Superior temporal gyrus (tissue), 1 donor: Measurements from ENCODE around the gene TYK2.
"Not testable (repeated sequence)": the region's sequence is repeated elsewhere in the genome, so short reads cannot be mapped to it uniquely, and the experiment has no call there.

Experiments
- DNase-seq: peaks from one replicate; pipeline ENCODE4 v3.0.0-alpha.2; 2016; ENCODE audit errors: extremely low spot score

The TYK2 gene

DNA sequence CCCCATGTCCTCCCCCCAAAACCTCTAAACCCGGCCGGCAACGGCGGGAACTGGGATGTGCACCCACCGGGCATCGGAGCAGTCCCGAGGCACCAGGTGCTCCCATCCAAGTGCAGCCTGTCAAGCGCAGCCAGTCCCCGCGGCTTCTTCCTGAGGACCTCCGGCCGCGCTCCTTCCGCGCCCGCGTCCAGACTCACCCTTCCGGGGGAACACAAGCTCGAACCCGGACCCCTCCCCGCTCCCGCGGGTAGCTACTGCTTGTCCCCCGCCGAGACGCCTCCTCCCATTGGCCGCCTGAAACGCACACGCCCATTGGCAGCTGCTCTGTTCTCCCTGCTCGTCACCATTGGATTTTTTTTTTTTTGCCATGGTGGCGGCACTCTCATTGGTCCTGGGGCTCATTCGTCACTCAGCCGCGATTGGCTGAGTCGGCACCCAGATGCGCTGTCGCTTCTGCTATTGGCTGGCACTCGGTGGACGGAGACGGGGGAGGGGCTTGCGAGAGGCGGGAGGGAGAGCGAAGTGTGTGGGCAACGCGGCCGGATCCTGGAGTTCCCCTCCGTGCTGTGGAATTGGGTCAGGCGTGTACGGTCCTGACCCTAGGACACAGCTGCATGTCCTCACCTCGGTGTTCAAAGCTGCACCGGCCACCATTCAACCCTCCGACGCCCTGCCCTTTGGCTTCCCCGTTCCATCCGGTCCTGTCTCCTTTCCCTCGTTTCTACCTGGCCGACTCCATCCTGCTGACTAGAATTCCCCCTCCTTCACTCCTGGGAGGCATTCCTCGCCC, at the start of gene TYK2:
Gene TYK2, minus strand, starts transcription at position 260 of the 790 bp plus-strand sequence. CDS start 2,166 bp downstream, outside the sequence.
- DNase-seq = peak; percentile 99

DNA sequence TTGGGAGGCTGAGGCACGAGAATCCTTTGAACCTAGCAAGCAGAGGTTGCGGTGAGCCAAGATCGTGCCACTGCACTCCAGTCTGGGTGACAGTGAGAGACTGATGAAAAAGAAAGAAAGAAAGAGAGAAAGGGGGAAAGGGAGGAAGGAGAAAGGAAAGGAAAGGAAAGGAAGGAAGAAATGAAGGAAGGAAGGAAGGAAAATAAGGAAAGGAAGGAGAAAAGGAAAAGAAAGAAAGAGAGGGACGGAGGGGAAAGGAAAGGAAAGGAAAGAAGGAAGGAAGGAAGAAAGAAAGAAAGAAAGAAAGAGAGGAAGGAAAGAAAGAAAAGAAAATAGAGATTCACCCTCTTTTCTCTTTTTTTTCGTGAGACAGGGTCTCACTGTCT, 48.6 kb upstream of the TYK2 start:
- DNase-seq = no peak

DNA sequence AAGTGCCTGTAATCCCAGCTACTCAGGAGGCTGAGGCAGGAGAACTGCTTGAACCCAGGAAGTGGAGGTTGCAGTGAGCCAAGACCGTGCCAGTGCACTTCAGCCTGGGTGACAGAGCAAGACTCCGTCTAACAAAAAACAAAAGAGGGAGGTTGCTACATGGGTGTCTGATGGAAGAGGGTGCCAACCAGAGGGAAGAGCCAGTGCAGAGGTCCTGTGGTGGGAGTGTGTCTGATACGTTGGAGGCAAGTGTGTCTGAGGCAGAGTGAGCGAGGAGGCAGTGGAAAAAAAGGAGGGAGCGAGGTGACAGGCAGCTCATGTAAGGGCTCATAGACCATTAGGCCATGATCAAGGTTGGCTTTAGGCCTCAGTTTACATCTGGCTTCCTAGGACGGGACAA, 46.8 kb upstream of the TYK2 start:
- DNase-seq = no peak

- DNase-seq = peak; percentile 77
These were observed 43.8 kb upstream of the TYK2 start for GRCh38 chr19:10424011-10424637.

- no peak for DNase-seq
These were observed 42.5 kb upstream of the TYK2 start for GRCh38 chr19:10422846-10423245.

GRCh38 chr19:10422046-10422461, 41.7 kb upstream of the TYK2 start:
- no peak for DNase-seq

GRCh38 chr19:10421240-10422045, 41.1 kb upstream of the TYK2 start:
- DNase-seq = no peak

DNA sequence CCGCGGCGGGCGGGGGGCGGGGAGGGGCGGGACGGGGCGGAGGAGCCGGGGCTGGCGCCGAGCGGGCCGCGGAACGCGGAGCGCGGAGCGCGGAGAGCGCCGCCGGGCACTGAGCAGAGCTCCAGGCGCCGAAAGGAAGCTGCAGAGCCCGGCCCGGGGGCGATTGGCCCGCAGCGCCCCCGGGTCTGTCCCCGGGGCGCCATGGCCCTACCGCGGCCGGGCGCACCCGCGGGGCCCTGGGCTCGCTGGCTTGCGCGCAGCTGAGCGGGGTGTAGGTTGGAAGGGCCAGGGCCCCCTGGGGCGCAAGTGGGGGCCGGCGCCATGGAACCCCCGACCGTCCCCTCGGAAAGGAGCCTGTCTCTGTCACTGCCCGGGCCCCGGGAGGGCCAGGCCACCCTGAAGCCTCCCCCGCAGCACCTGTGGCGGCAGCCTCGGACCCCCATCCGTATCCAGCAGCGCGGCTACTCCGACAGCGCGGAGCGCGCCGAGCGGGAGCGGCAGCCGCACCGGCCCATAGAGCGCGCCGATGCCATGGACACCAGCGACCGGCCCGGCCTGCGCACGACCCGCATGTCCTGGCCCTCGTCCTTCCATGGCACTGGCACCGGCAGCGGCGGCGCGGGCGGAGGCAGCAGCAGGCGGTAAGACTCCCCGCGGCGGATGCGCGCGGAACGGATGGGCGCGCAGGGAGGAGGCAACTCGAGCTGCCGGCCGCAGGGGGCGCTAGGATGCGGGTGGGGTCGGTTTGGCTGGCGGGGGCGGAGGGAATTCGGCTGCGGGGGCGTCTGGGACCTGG, 40.3 kb upstream of the TYK2 start, which contains the start of gene PDE4A:
Gene PDE4A, plus strand, starts transcription at position 95 of the 796 bp plus-strand sequence. Its CDS starts 227 bp downstream, at position 322.
- DNase-seq = no peak

- no peak for DNase-seq
These were observed 39.5 kb upstream of the TYK2 start for GRCh38 chr19:10419646-10420443.

- no peak for DNase-seq
These were observed 38.9 kb upstream of the TYK2 start for GRCh38 chr19:10419200-10419645.

DNA sequence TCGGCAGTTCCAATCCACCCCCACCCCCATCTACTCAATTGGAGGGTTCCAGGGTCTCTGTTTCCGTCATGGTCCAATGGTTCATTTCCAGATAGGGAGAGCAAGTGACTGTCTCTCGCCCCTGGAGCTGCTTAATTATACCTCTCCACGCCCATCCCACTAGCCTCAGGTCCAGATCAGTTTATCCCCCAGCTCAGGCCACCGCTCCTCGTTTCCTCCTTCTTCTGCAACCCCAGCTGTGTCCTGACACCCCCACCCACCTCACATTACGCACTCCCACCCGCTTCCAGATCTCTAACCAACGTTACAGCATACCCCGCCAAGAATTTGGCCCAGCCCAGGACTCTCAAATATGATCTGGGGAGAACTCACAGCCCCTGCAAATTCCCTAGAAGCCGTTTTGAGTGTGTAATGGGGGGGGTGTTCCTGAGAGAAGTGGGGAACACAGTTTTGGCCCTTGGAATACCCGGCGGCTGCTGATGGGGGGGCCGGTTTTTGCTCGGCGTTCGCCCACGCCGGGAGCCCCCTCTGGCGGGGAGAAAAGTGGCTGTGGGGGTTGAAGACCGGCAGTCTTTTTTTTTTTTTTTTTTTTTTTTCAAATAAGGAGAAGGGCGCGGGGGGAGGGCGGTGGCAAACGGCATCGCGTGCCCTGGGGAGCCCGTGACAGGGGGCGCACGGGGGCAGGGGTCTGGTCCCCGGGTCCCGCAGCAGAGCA, 38.3 kb upstream of the TYK2 start:
- DNase-seq = no peak

DNA sequence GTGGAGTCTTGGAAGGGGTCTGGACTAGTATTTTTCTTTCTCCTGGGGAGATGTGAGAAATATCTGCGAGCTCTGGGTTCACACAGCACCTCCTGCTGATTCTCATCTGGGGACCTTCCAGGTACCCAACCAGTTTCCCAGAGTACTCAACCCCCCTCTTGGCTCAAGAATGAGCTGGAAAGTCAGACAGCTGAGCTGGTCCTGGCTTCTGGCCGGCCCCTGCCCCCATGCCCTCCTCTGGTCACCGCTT, 37.8 kb upstream of the TYK2 start:
- no peak for DNase-seq

GRCh38 chr19:10417541-10418234, 37.3 kb upstream of the TYK2 start:
- no peak for DNase-seq

- DNase-seq = peak; percentile 48
These were observed 36.2 kb upstream of the TYK2 start for GRCh38 chr19:10416380-10417257.

GRCh38 chr19:10416083-10416379, 35.7 kb upstream of the TYK2 start:
- DNase-seq = no peak

DNA sequence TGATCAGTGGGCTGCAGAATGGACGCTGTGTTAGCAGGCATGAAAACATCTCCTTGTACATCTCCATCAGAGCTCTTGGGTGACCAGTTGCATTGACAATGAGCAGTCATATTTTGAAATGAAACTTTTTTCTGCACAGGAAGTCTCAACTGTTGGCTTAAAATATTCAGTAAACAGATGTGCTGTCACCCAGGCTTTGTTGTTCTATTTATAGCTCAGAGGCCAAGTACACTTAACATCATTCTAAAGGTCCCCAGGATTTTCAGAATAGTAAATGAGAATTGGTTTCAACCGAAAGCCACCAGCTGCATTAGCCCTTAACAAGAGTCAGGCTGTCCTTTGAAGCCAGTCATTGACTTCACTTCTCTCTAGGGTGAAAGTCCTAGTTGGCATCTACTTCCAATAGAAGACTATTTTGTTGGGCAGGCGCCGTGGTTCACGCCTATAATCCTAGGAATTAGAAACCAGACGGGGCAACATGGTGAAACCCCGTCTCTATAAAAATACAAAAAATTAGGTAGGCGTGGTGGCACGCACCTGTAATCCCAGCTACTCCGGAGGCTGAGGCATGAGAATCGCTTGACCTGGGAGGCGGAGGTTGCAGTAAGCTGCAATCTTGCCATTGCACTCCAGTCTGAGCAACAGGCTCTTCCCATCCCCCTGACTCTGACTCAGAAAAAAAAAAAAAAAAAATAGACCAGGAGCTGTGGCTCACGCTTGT, 32.0 kb upstream of the TYK2 start:
- no peak for DNase-seq

DNA sequence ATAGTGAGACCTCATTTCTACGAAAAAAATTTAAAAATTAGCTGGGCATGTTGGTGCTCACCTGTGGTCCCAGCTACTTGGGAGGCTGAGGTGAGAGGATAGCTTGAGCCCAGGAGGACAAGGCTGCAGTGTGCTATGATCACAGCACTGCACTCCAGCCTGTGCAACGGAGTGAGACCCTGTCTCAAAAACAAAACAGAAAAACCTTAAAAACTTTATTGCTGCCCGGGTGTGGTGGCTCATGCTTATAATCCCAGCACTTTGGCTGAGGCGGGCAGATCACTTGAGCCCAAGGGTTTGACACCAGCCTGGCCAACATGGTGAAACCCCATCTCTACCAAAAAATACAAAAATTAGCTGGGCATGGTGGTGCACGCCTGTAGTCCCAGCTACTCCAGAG, 30.9 kb upstream of the TYK2 start:
- DNase-seq = not testable (repeated sequence)
